IMR-90 (cell line): ENCODE results near the gene FERMT2. TPM values are rescaled to one million over a fixed set of nuclear protein-coding genes. Genes with fewer than 3 reads are reported as not detected.

Source experiments
- ATAC-seq: fragments of 200-7000 bp; cut with Tn5 transposase; 2 replicates; pipeline ENCODE4 v1.9.1; 2020; ENCODE audit warnings: low read depth, mild to moderate bottlenecking, moderate library complexity
- BruUV-seq: library from RNA; stranded (reverse); fragments of 400-500 nt; replicated peaks from 2 replicates; lab custom pipeline; 2021; lab: Mats Ljungman, UMichigan
- CTCF ChIA-PET: fragments of 300-600 bp; formaldehyde crosslinking; extraction: SDS; loops from one replicate; lab custom pipeline; 2021; ENCODE audit warnings: antibody characterized with exemption; lab: Yijun Ruan, JAX
- POLR2A ChIA-PET: fragments of 300-600 bp; sonication (Branson Sonifier 250); formaldehyde crosslinking; loops from one replicate; lab custom pipeline; 2022; ENCODE audit warnings: antibody characterized with exemption; ENCODE audit not compliant: unreplicated experiment; lab: Charles Lee
- DNase-seq: peaks from one replicate; pipeline ENCODE4 v3.0.0; 2013
- H2AFZ ChIP-seq: replicated peaks from 2 replicates; pipeline ENCODE3; 2013; ENCODE audit warnings: low read length, mild to moderate bottlenecking; ENCODE audit not compliant: poor library complexity
- H2AK5ac ChIP-seq: 2 replicates; pipeline ENCODE4 v1.6.1; 2013; ENCODE audit warnings: low read depth, low read length, inconsistent platforms
- H2AK9ac ChIP-seq: replicated peaks from 2 replicates; pipeline ENCODE3; 2013; ENCODE audit warnings: mild to moderate bottlenecking, low read depth, low read length, moderate library complexity; ENCODE audit not compliant: poor library complexity
- H2BK120ac ChIP-seq: 2 replicates; pipeline ENCODE4 v1.6.1; 2013; ENCODE audit warnings: low read depth, low read length, inconsistent platforms
- H2BK15ac ChIP-seq: 3 replicates; pipeline ENCODE4 v1.6.1; 2013; ENCODE audit warnings: low read depth, low read length, inconsistent platforms
- H2BK20ac ChIP-seq: 2 replicates; pipeline ENCODE4 v1.6.1; 2013; ENCODE audit warnings: low read depth, mild to moderate bottlenecking, inconsistent platforms, low read length, moderate library complexity
- H2BK5ac ChIP-seq: 2 replicates; pipeline ENCODE4 v1.6.1; 2013; ENCODE audit warnings: mild to moderate bottlenecking, low read depth, low read length, inconsistent platforms; ENCODE audit not compliant: poor library complexity, severe bottlenecking
- H3K14ac ChIP-seq: replicated peaks from 2 replicates; pipeline ENCODE4 v1.6.1; 2013; ENCODE audit warnings: low read depth, low read length, inconsistent platforms
- H3K18ac ChIP-seq: 2 replicates; pipeline ENCODE4 v1.6.1; 2013; ENCODE audit warnings: low read depth, low read length, control low read depth
- H3K23ac ChIP-seq: 2 replicates; pipeline ENCODE4 v1.6.1; 2013; ENCODE audit warnings: low read depth, low read length, inconsistent platforms
- H3K27ac ChIP-seq: 2 replicates; pipeline ENCODE4 v1.5.1; 2013; ENCODE audit warnings: mild to moderate bottlenecking, control low read depth, low read length; ENCODE audit not compliant: insufficient read depth
- H3K27me3 ChIP-seq: 2 replicates; pipeline ENCODE4 v1.6.1; 2013; ENCODE audit warnings: low read length; ENCODE audit not compliant: control insufficient read depth, insufficient read depth
- H3K36me3 ChIP-seq: 2 replicates; pipeline ENCODE4 v1.6.1; 2013; ENCODE audit warnings: low read length, mixed read lengths; ENCODE audit not compliant: control insufficient read depth, insufficient read depth
- H3K4ac ChIP-seq: 2 replicates; pipeline ENCODE4 v1.6.1; 2013; ENCODE audit warnings: low read depth, low read length, inconsistent platforms
- H3K4me1 ChIP-seq: 2 replicates; pipeline ENCODE4 v1.6.1; 2013; ENCODE audit warnings: low read length, mixed read lengths; ENCODE audit not compliant: control insufficient read depth, insufficient read depth
- H3K4me2 ChIP-seq: 2 replicates; pipeline ENCODE4 v1.6.1; 2013; ENCODE audit warnings: low read depth, mild to moderate bottlenecking, control low read depth, low read length, moderate library complexity
- H3K4me3 ChIP-seq: 2 replicates; pipeline ENCODE4 v1.5.1; 2013; ENCODE audit warnings: low read depth, mild to moderate bottlenecking, control low read depth, low read length, moderate library complexity; ENCODE audit not compliant: insufficient read depth
- H3K56ac ChIP-seq: 2 replicates; pipeline ENCODE4 v1.6.1; 2013; ENCODE audit warnings: low read length, inconsistent platforms; ENCODE audit not compliant: insufficient read depth; ENCODE audit errors: extremely low read depth
- H3K79me1 ChIP-seq, 2 experiments: 2 replicates each; pipeline ENCODE4 v1.6.1; 2013; ENCODE audit warnings: low read length in 2 of 2, inconsistent platforms in 1 of 2, low read depth in 1 of 2
- H3K9ac ChIP-seq: 2 replicates; pipeline ENCODE4 v1.6.1; 2013; ENCODE audit warnings: low read depth, low read length, control low read depth
- H3K9me1 ChIP-seq: 2 replicates; pipeline ENCODE4 v1.6.1; 2013; ENCODE audit warnings: low read length, inconsistent platforms; ENCODE audit not compliant: insufficient read depth
- H3K9me3 ChIP-seq: 2 replicates; pipeline ENCODE4 v1.6.1; 2013; ENCODE audit warnings: low read length; ENCODE audit not compliant: control insufficient read depth, insufficient read depth
- H4K20me1 ChIP-seq: 2 replicates; pipeline ENCODE4 v1.6.1; 2013; ENCODE audit warnings: low read length, inconsistent platforms; ENCODE audit not compliant: insufficient read depth
- H4K5ac ChIP-seq: 2 replicates; pipeline ENCODE4 v1.6.1; 2013; ENCODE audit warnings: mild to moderate bottlenecking, low read depth, low read length, control low read depth
- H4K8ac ChIP-seq, 2 experiments: 2 replicates each; pipeline ENCODE4 v1.6.1; 2013; ENCODE audit warnings: low read depth in 2 of 2, low read length in 2 of 2, control low read depth in 1 of 2, inconsistent platforms in 1 of 2
- H4K91ac ChIP-seq: 2 replicates; pipeline ENCODE4 v1.6.1; 2013; ENCODE audit warnings: low read depth, low read length, inconsistent platforms; ENCODE audit not compliant: insufficient read depth
- CTCF ChIP-seq: conservative IDR thresholded peaks from 2 replicates; pipeline ENCODE4 v1.5.1; 2012; ENCODE audit warnings: mild to moderate bottlenecking, low read depth, low read length, improper control_type of control experiment
- NFE2L2 ChIP-seq: fragments of 150-350 bp; IDR thresholded peaks from 2 replicates; pipeline ENCODE4 v1.6.1; 2016; ENCODE audit warnings: low read depth, mild to moderate bottlenecking, low read length
- WGBS, 2 experiments: methylation state at CpG; one replicate each; pipeline versions ENCODE4 v1.1.5 to v1.1.7; 2013; ENCODE audit warnings: missing lambda C conversion rate in 2 of 2; ENCODE audit not compliant: insufficient read length in 1 of 2; ENCODE audit errors: extremely low coverage in 2 of 2; 5-methylcytosine and 5-hydroxymethylcytosine counted together
- dilution Hi-C: fragments of 300-500 bp; cut with HindIII; formaldehyde crosslinking; loops from one replicate; pipeline ENCODE4 v1.14.3; 2018; ENCODE audit warnings: low sequenced_read_pairs; ENCODE audit not compliant: unreplicated experiment
- in situ Hi-C: fragments of 300-500 bp; cut with MboI; formaldehyde crosslinking; loops from 3 replicates; pipeline ENCODE4 v1.14.3; 2019; ENCODE audit warnings: low sequenced_read_pairs, inconsistent platforms, mixed read lengths
- intact Hi-C: fragments of 100-400 bp; cut with micrococcal nuclease; formaldehyde crosslinking; loops from 2 replicates; pipeline ENCODE4 v1.10.0; 2022
- polyA plus RNA-seq, 3 experiments: library from polyadenylated mRNA; depleted of rRNA; stranded (reverse); fragments of >200 nt; gene quantifications; 2 replicates each; pipeline ENCODE4 v1.2.3, GENCODE V29; 2012; ENCODE audit warnings: low replicate concordance in 1 of 3
- total RNA-seq: library from RNA; depleted of rRNA; stranded (reverse); fragments of >200 nt; gene quantifications from 2 replicates; pipeline ENCODE4 v1.2.3, GENCODE V29; 2012

The FERMT2 gene
- total and polyA plus RNA-seq, 2 of the 4 experiments (the other 2 are of a cell fraction), result 131 to 217 TPM

- peak overlapping the region; percentile 13; the same call in 1 of the 2 replicates for H3K4me2 ChIP-seq
Measured at GRCh38 chr14:52923902-52924575, 26.8 kb downstream of the FERMT2 start.

More at GRCh38 chr14:52923902-52924575, 26.8 kb downstream of the FERMT2 start:
- Histone ChIP-seq H2AFZ (no peak overlapping the region), H4K91ac (no peak overlapping the region), H2AK9ac (no peak overlapping the region), H3K9me1 (peaks cover 51% of the 10 kb centered on the region), H2BK120ac (no peak overlapping the region), H2BK20ac (no peak overlapping the region), H2BK5ac (peak overlapping the region; percentile 49), H3K56ac (no peak overlapping the region), H4K5ac (no peak overlapping the region), H3K14ac (peak overlapping the region; percentile 77), H3K4ac (no peak overlapping the region), H3K4me3 (no peak overlapping the region), H2AK5ac (peak overlapping the region; percentile 25; the same call in 1 of the 2 replicates), H4K8ac (no peak overlapping the region), H3K27ac (no peak overlapping the region), H3K4me1 (peaks cover 38% of the 10 kb centered on the region), H3K27me3 (no peaks in the 10 kb centered on the region), H3K9ac (no peak overlapping the region), H2BK15ac (no peak overlapping the region), H3K18ac (no peak overlapping the region), H3K9me3 (no peaks in the 10 kb centered on the region), H3K36me3 (peaks cover 4% of the 10 kb centered on the region), H3K79me1 (peaks cover 0 to 81% of the 10 kb centered on the region in 2 experiments; a peak in 2 of 4 replicates), H3K23ac (peak overlapping the region; percentile 53; the same call in 1 of the 2 replicates), H4K20me1 (peaks cover 100% of the 10 kb centered on the region)
- POLR2A ChIA-PET, result no interaction called here
- dilution Hi-C loops, result no loop called here
- CTCF ChIA-PET, result interaction anchor here (0.8 kb wide), 1 partner anchor 136 kb away, joined by 3 read pairs; no protein-coding TSS in a partner anchor
- no CpG with 5 or more reads among the region's 3 CpGs for WGBS, 2 experiments
- DNase-seq, result no peak
- intact Hi-C loops, result loop anchor here (5.0 kb wide), 1 partner anchor 47 kb away; no protein-coding TSS in a partner anchor
- peak; percentile 15; the same call in 1 of the 2 replicates for TF ChIP-seq CTCF
- no peak for TF ChIP-seq NFE2L2
- in situ Hi-C loops, result no loop called here
- no peak for ATAC-seq
- no TSS peak for BruUV-seq
